ENCODE data around the gene ATAD3B. TPM values are rescaled to one million over a fixed set of nuclear protein-coding genes. Genes with fewer than 3 reads are reported as not detected.

The ATAD3B gene
- total and polyA plus RNA-seq, 2 donors (not counting 3 experiments of a cell fraction or from before 2014, with no cell fraction given), result 20.5 to 48.2 TPM

DNA sequence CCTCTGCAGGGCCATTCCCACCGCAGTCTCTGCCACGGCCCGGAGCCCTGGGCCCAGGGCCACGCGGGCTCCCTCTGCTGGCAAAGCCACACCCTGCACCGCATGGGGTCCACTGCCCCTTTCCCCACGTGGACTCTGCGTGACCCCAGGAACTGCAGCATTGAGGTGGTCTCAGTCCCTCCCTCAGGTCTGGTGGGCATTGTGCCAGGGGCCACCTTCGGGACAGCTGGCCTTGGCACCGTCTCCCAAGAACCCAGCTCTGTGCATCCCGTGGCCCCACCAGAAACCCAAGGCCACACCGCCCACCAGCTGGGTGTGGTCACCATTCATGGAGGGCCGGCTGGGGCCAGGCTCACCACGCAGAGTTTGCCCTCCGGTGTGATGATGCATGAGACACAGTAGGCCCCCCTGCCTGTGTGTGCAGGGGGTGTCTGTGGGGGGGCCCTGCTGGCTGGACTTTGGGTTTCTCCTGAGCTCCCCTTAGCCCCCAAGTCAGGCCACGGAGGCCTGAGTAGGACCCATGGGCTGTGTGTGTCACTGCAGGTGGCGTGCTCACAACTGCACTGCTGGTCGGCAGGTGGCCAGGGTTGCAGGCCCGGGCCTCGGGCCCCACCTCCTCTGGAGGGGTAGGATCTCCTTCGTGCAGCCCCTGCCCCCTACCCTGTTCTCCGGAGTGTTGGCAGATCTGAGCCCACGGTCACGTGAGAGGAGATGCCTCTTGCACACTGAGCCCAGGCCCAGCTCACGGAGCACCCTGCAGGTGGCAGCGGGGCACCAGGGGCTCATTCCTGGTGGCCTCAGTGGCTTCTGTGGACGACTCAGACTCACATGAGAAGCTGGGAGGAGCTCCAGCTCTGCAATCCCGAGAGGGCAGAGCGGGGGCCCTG is 30.3 kb upstream of the ATAD3B start:
- Histone ChIP-seq H3K9ac (replicated peaks; ENCODE audit: extremely low read depth, insufficient read depth, low read length) (no peak overlapping the region), H3K36me3 (ENCODE audit: control insufficient read depth in 2 of 2, extremely low read depth in 1 of 2, insufficient read depth in 2 of 2, low read length in 2 of 2) (no peaks in the 10 kb centered on the region), H3K4me2 (ENCODE audit: insufficient read depth, low read length) (no peak overlapping the region), H4K20me1 (replicated peaks; ENCODE audit: control insufficient read depth, extremely low read depth, insufficient read depth, low read length) (no peaks in the 10 kb centered on the region), H3K27me3 (ENCODE audit: control insufficient read depth in 2 of 2, insufficient read depth in 2 of 2, low read length in 2 of 2) (no peaks in the 10 kb centered on the region), H3K79me2 (ENCODE audit: control insufficient read depth, insufficient read depth, low read length) (no peaks in the 10 kb centered on the region), H3K9me1 (replicated peaks; ENCODE audit: control insufficient read depth, extremely low read depth, insufficient read depth, low read length) (no peaks in the 10 kb centered on the region), H3K9me3 (replicated peaks; ENCODE audit: control insufficient read depth, insufficient read depth, low read length) (no peaks in the 10 kb centered on the region), H3K27ac (ENCODE audit: insufficient read depth, low read depth, low read length) (no peak overlapping the region), H3K4me1 (ENCODE audit: control insufficient read depth, extremely low read depth, insufficient read depth, low read length) (no peaks in the 10 kb centered on the region), H2AFZ (ENCODE audit: low read depth, low read length) (no peak overlapping the region), H3K4me3 (replicated peaks in 1 of 3; ENCODE audit: insufficient read depth in 1 of 3, low read depth in 1 of 3, low read length in 3 of 3) (no peak overlapping the region)
- dilution Hi-C loops (cut with MboI; ENCODE audit: extremely low pct_ligation_motif_present, low sequenced_read_pairs), result no loop called here
- intact Hi-C loops (cut with micrococcal nuclease), result loop anchor here (1.0 to 2.0 kb wide), 3 partner anchors 34 to 66 kb away; partner anchors contain the start of genes AURKAIP1, CCNL2 and MRPL20
- no TSS peak for BruUV-seq (replicated peaks)
- no peak for TF ChIP-seq POLR2A (IDR thresholded peaks at IDR 0.05; ENCODE audit: low read depth, low read length)
- TF ChIP-seq, protein P1, sequence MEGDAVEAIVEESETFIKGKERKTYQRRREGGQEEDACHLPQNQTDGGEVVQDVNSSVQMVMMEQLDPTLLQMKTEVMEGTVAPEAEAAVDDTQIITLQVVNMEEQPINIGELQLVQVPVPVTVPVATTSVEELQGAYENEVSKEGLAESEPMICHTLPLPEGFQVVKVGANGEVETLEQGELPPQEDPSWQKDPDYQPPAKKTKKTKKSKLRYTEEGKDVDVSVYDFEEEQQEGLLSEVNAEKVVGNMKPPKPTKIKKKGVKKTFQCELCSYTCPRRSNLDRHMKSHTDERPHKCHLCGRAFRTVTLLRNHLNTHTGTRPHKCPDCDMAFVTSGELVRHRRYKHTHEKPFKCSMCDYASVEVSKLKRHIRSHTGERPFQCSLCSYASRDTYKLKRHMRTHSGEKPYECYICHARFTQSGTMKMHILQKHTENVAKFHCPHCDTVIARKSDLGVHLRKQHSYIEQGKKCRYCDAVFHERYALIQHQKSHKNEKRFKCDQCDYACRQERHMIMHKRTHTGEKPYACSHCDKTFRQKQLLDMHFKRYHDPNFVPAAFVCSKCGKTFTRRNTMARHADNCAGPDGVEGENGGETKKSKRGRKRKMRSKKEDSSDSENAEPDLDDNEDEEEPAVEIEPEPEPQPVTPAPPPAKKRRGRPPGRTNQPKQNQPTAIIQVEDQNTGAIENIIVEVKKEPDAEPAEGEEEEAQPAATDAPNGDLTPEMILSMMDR (IDR thresholded peaks at IDR 0.05; ENCODE audit: extremely low read depth in 1 of 2, insufficient read depth in 1 of 2, low read depth in 1 of 2, low read length in 2 of 2), result peak; percentile 86 to 99
- TF ChIP-seq, protein P2, sequence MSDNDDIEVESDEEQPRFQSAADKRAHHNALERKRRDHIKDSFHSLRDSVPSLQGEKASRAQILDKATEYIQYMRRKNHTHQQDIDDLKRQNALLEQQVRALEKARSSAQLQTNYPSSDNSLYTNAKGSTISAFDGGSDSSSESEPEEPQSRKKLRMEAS (IDR thresholded peaks at IDR 0.05; ENCODE audit: insufficient read depth, insufficient read length), result peak; percentile 54
- TF ChIP-seq JUN (IDR thresholded peaks at IDR 0.05; ENCODE audit: borderline replicate concordance, insufficient read depth, insufficient read length, low read depth), result no peak
- peak; percentile 25 for TF ChIP-seq MYC (IDR thresholded peaks at IDR 0.05; ENCODE audit: low read depth, low read length)
- POLR2A ChIA-PET, result no interaction called here
- CTCF ChIA-PET, result interaction anchor here (1.1 to 4.4 kb wide), 12 partner anchors 9 to 69 kb away, joined by 3 to 31 read pairs (median 8); partner anchors contain the start of genes ANKRD65, ATAD3C, AURKAIP1 and CCNL2
- peak; percentile 26 for FAIRE-seq
- DNase-seq (ENCODE audit: low read depth, low spot score), result peak; percentile 37
